Natural killer cell (primary cell): ENCODE measurements around the gene TRAF7. TPM values are rescaled to one million over a fixed set of nuclear protein-coding genes. Genes with fewer than 3 reads are reported as not detected.

ENCODE experiments used
- ATAC-seq, 3 donors: fragments of 150-1000 bp in 2 of 3; fragments of 200-7000 bp in 1 of 3; cut with Tn5 transposase; 1 replicate in 1 of 3; 2 replicates in 2 of 3; pipeline ENCODE4 v1.10.0; 2021; ENCODE audit warnings: mild to moderate bottlenecking in 2 of 3, moderate library complexity in 2 of 3
- DNase-seq, 2 donors: peaks; one replicate each; pipeline versions ENCODE4 v3.0.0 to v3.0.0-alpha.2; 2013 to 2021; ENCODE audit warnings: mixed read lengths in 1 of 2
- H3K27ac ChIP-seq: one replicate; pipeline ENCODE4 v1.5.1; 2013; ENCODE audit warnings: mild to moderate bottlenecking, low read length
- H3K27me3 ChIP-seq: one replicate; pipeline ENCODE4 v1.6.1; 2013; ENCODE audit warnings: low read length; ENCODE audit not compliant: control insufficient read depth, insufficient read depth
- H3K36me3 ChIP-seq: one replicate; pipeline ENCODE4 v1.6.1; 2013; ENCODE audit warnings: low read length; ENCODE audit not compliant: control insufficient read depth, insufficient read depth
- H3K4me1 ChIP-seq: one replicate; pipeline ENCODE4 v1.6.1; 2013; ENCODE audit warnings: low read length; ENCODE audit not compliant: control insufficient read depth, insufficient read depth
- H3K4me3 ChIP-seq: one replicate; pipeline ENCODE4 v1.5.1; 2013; ENCODE audit warnings: low read length
- H3K9me3 ChIP-seq: one replicate; pipeline ENCODE4 v1.6.1; 2013; ENCODE audit warnings: low read length; ENCODE audit not compliant: control insufficient read depth, insufficient read depth
- H3K27ac Mint-ChIP-seq, 2 donors: one replicate each; pipeline ENCODE4 v1.8.0; 2022; ENCODE audit warnings: mild to moderate bottlenecking in 2 of 2, mixed read lengths in 2 of 2, moderate library complexity in 1 of 2
- H3K27me3 Mint-ChIP-seq, 2 donors: one replicate each; pipeline ENCODE4 v1.8.0; 2022; ENCODE audit warnings: low read depth in 2 of 2, mixed read lengths in 2 of 2
- H3K36me3 Mint-ChIP-seq: one replicate; pipeline ENCODE4 v1.8.0; 2022; ENCODE audit warnings: mixed read lengths
- H3K4me1 Mint-ChIP-seq, 2 donors: one replicate each; pipeline ENCODE4 v1.8.0; 2022; ENCODE audit warnings: mixed read lengths in 2 of 2
- H3K4me3 Mint-ChIP-seq: one replicate; pipeline ENCODE4 v1.8.0; 2022; ENCODE audit warnings: mild to moderate bottlenecking, moderate library complexity, mixed read lengths
- H3K9me3 Mint-ChIP-seq, 2 donors: one replicate each; pipeline ENCODE4 v1.8.0; 2022; ENCODE audit warnings: mixed read lengths in 2 of 2
- WGBS: methylation state at CpG from one replicate; pipeline ENCODE4 v1.1.7; 2013; ENCODE audit warnings: missing lambda C conversion rate; ENCODE audit not compliant: insufficient coverage; 5-methylcytosine and 5-hydroxymethylcytosine counted together
- intact Hi-C: fragments of 100-400 bp; cut with micrococcal nuclease; formaldehyde crosslinking; loops from one replicate; pipeline ENCODE4 v1.14.2; 2022
- total RNA-seq, 4 donors: library from RNA; stranded (reverse); fragments of 120-200 nt in 1 of 4; gene quantifications; one replicate each; pipeline versions ENCODE4 v1.2.3 to v1.2.4, GENCODE V29; 2013 to 2022
- TF ChIP-seq, protein P1 (sequence below): fragments of 200-600 bp; IDR thresholded peaks from one replicate; pipeline ENCODE4 v1.8.0; 2022; ENCODE audit warnings: antibody characterized with exemption

TRAF7 gene
- total RNA-seq, 3 donors from 2014 or later (not counting 1 experiment from before 2014, with no cell fraction given): 29.3 to 39.1 (median 37.3) TPM

DNA sequence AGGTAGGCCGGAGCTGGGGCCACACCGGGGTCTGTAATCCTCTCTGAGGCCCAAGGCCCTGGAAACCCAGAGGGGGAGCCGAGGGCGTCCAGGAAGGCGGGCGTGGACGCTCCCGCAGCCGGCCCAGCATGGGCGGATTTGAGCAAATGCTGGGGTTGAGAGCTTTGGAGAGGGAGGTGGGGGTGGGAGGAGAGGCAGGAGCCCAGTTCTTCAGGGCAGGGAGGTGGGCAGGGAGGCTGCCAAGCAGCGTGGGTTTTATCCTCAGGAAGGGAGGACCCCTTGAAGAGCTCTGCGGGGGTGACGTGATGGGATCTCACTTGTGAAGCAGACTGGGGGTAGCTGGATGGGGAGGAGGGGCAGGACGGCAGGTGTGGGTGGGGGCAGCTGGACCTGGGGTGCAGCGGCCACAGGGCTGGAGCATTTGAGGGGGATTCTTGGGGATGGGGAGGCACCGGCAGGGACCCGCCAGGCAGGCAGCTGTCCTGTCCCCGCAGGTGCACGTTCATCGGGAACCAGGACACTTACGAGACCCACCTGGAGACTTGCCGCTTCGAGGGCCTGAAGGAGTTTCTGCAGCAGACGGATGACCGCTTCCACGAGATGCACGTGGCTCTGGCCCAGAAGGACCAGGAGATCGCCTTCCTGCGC is 17.2 kb downstream of the TRAF7 start:
- ATAC-seq: no peak
- peaks cover 43% of the 10 kb centered on the region for H3K36me3 ChIP-seq
- Mint-ChIP-seq H3K4me3 (no peak overlapping the region), H3K27me3 (no peaks in the 10 kb centered on the region), H3K36me3 (no peaks in the 10 kb centered on the region), H3K27ac (no peak overlapping the region), H3K9me3 (no peaks in the 10 kb centered on the region), H3K4me1 (peaks cover 0 to 4% of the 10 kb centered on the region in 2 donors)
- no peak for DNase-seq
- WGBS: 97% methylated on average over 29 of the region's 29 CpGs
- intact Hi-C loops: no loop called here
- TF ChIP-seq, protein P1, sequence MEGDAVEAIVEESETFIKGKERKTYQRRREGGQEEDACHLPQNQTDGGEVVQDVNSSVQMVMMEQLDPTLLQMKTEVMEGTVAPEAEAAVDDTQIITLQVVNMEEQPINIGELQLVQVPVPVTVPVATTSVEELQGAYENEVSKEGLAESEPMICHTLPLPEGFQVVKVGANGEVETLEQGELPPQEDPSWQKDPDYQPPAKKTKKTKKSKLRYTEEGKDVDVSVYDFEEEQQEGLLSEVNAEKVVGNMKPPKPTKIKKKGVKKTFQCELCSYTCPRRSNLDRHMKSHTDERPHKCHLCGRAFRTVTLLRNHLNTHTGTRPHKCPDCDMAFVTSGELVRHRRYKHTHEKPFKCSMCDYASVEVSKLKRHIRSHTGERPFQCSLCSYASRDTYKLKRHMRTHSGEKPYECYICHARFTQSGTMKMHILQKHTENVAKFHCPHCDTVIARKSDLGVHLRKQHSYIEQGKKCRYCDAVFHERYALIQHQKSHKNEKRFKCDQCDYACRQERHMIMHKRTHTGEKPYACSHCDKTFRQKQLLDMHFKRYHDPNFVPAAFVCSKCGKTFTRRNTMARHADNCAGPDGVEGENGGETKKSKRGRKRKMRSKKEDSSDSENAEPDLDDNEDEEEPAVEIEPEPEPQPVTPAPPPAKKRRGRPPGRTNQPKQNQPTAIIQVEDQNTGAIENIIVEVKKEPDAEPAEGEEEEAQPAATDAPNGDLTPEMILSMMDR: no peak
- H3K4me3 ChIP-seq: no peak overlapping the region
- H3K4me1 ChIP-seq: no peaks in the 10 kb centered on the region
- H3K27ac ChIP-seq: no peak overlapping the region
- H3K27me3 ChIP-seq: no peaks in the 10 kb centered on the region
- H3K9me3 ChIP-seq: no peaks in the 10 kb centered on the region

DNA sequence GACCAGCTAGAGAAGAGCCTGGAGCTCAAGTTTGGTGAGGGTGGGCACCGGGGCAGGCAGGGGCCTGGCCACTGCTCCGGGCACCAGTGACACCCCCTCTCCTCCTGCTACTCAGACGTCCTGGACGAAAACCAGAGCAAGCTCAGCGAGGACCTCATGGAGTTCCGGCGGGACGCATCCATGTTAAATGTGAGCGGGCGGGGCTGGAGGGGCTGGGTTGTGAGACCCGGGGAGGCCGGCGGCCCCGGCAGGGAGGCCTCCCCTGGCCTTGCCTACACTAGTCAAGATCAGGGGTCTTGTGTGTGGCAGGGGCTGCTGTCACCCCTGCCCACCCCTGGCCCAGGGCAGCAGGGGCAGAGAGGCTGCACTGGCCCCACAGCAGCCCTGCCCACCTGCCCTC is 17.8 kb downstream of the TRAF7 start:
- Histone ChIP-seq H3K9me3 (no peaks in the 10 kb centered on the region), H3K36me3 (peaks cover 40% of the 10 kb centered on the region), H3K4me3 (no peak overlapping the region), H3K27me3 (no peaks in the 10 kb centered on the region), H3K4me1 (no peaks in the 10 kb centered on the region), H3K27ac (no peak overlapping the region)
- no peak overlapping the region for H3K4me3 Mint-ChIP-seq
- H3K9me3 Mint-ChIP-seq: no peaks in the 10 kb centered on the region
- H3K27ac Mint-ChIP-seq: no peak overlapping the region
- WGBS: 96% methylated on average over 14 of the region's 14 CpGs
- TF ChIP-seq, protein P1: no peak
- DNase-seq (no peak), ATAC-seq (no peak)
- H3K36me3 Mint-ChIP-seq: no peaks in the 10 kb centered on the region
- intact Hi-C loops: no loop called here
- H3K27me3 Mint-ChIP-seq: no peaks in the 10 kb centered on the region
- H3K4me1 Mint-ChIP-seq: peaks cover 0 to under 1% of the 10 kb centered on the region in 2 donors

DNA sequence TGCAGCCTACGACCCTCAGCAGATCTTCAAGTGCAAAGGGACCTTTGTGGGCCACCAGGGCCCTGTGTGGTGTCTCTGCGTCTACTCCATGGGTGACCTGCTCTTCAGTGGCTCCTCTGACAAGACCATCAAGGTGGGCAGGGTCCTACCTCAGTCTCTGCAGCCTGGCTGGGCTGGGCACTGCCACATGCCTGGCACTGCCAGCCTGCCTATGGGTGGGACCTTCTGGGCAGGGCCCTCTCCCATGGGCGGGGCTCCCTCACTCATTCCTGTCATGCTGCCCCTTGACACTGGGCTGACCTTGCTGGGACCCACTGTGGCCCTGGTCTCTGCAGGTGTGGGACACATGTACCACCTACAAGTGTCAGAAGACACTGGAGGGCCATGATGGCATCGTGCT is 18.3 kb downstream of the TRAF7 start:
- no peaks in the 10 kb centered on the region for H3K4me1 ChIP-seq
- intact Hi-C loops: no loop called here
- no peak for DNase-seq
- H3K27ac Mint-ChIP-seq: no peak overlapping the region
- H3K4me1 Mint-ChIP-seq: no peaks in the 10 kb centered on the region
- H3K27me3 ChIP-seq: no peaks in the 10 kb centered on the region
- no peak overlapping the region for H3K4me3 Mint-ChIP-seq
- H3K9me3 Mint-ChIP-seq: no peaks in the 10 kb centered on the region
- no peak for ATAC-seq
- no peak overlapping the region for H3K4me3 ChIP-seq
- WGBS: 94% methylated on average over 4 of the region's 4 CpGs
- no peaks in the 10 kb centered on the region for H3K36me3 Mint-ChIP-seq
- H3K36me3 ChIP-seq: peaks cover 40% of the 10 kb centered on the region
- H3K27me3 Mint-ChIP-seq: no peaks in the 10 kb centered on the region
- no peaks in the 10 kb centered on the region for H3K9me3 ChIP-seq
- no peak overlapping the region for H3K27ac ChIP-seq
- TF ChIP-seq, protein P1: no peak
